ENCODE measurements around the gene NFKB2. TPM values are rescaled to one million over a fixed set of nuclear protein-coding genes. Genes with fewer than 3 reads are reported as not detected.

The NFKB2 gene
- 11.5 and 27.5 TPM in 2 replicates for total RNA-seq

DNA sequence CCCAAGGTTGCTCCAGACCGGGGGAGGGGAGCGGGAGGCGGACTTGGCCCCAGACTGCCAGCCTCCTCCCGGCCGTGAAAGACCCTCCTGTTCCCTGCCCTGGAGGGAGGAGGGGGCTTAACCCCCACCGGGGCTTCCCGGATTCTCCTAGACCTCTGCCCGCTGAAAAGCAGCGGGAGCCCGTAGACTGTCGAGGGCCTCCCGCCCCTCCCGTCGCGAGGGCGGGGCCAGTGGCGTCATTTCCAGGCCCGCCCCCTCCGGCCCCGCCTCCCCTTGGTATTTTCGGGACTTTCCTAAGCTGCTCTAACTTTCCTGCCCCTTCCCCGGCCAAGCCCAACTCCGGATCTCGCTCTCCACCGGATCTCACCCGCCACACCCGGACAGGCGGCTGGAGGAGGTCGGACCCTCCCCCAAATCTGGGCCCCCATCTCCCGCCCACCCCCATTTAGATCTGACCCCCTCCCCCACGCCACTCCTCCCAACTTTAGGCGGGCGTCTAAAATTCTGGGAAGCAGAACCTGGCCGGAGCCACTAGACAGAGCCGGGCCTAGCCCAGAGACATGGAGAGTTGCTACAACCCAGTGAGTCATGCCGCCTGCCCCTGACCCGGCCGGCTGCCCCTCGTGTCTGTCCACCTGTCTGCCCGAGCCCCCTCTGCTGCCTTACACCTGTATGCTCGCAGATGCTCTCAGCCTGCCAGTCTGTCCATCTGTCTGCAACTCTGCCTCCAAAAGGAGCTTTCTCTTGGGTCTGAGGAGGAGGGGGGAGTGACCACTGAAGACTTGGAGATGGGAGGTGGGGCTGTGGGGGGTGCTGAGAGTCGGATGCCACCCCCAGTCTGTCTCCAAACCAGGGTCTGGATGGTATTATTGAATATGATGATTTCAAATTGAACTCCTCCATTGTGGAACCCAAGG is at the start of gene NFKB2:
TSS of gene NFKB2 (plus strand) at position 306 of the 917 bp plus-strand sequence. CDS start at position 561, 255 bp downstream.

DNA sequence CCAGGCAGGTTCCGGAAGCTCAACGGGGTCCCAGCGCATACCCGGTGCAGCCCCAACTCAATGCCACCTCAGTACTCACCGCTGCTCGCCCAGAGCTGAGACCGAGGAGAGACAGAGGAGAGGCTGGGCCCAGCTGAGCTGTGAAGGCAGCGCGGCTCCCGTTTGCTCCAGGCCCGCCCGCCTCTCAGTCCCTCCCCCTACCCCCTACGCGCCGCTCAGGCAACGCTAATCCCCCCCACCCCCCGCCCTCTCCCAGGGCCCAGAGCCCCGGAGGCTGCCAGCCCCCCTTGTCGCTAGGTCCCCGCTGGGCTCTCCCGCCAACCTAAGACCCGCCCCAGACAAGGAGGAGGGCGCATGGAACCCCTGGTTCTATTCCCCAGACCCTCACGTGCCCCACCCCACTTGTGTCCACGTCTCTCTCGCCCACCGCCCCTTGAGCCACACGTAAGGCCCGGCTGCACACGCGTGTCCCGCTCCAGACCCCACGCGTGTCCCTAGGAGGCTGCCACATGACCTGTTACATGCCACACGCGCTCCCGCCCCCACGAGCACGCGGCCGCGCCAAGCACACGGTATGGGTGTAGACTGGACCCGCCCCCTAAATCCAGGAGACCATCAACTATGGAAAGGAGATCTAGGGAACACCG is 23.2 kb downstream of the NFKB2 start, which contains the start of gene PSD:
TSS of gene PSD (minus strand) at position 164 of the 647 bp plus-strand sequence. CDS start 1,747 bp downstream, outside the sequence.

DNA sequence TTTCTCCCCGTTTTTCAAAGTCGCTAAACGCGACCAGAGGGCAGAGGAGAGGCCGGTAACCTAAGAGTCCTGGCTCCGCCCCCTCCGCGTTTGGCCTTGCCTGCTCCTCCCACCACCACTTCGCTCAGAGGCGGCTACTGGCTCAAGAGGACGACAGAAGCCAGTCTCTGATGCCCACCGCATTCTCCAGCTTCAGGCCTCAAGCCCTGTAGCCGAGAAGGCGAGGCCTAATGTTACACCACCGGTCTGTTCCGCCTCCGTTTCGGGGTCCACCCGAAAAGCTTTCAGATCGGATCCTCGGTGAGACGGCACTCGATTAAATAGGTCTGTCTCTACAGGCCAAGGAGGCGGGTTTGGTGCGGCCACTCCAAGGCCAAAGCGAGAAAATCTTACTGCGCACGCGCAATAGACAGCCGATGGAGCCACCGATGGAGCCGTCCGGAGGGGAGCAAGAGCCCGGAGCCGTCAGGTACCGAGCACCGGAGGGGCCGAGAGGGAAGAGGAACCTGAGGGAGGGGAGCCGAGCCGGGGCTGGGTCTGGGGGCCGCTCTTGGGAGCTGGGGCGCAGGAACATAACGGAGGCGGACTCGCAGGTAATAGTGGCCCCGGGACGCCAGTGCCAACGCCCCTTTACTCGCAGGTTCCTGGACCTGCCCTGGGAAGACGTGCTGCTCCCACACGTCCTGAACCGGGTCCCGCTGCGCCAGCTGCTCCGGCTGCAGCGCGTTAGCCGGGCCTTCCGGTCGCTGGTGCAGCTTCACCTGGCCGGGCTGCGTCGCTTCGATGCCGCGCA is 25.4 kb downstream of the NFKB2 start, which contains the start of gene FBXL15:
TSS of gene FBXL15 (plus strand) at position 123 of the 793 bp plus-strand sequence. CDS start at position 417, 294 bp downstream.

DNA sequence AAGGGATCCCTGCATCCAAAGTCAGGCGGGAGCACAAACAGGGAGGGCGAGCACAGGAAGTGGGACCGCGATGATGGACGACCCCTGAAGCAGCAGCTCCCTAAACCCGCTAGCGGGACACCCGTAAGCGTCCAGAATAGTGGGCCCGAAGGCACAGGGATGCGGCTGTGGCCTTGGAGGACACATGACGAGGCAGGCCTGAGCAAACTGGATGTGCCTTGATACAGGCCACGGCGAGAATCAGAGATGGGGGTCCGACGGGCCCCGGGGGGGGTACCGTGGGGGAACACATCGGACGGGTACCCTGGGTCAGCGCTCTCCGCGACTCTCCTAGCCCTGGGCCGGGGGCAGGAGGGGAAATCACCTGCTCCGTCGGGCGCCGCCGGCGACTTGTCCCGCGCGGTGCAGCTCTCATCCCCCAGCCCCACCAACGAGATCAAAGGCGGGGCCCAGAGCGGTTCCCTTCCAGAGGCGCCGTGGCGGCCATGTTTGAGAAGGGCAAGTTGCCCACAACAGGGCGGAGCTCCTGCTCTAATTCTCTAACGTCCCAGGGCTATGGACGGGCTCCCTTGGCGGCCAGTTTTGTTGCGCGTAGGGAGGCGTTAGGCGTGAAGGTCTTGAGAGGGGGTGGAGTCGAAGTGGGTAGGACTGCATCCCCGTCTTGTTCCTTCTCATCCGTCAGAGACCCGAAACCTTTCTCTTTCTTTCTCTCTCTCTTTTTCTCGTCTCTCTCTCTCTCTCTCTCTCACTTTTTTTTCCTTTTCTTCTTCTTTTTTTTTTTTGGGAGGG is 36.9 kb downstream of the NFKB2 start, which contains the start of gene CUEDC2:
TSS of gene CUEDC2 (minus strand) at position 413 of the 789 bp plus-strand sequence. CDS start 7,386 bp downstream, outside the sequence.

DNA sequence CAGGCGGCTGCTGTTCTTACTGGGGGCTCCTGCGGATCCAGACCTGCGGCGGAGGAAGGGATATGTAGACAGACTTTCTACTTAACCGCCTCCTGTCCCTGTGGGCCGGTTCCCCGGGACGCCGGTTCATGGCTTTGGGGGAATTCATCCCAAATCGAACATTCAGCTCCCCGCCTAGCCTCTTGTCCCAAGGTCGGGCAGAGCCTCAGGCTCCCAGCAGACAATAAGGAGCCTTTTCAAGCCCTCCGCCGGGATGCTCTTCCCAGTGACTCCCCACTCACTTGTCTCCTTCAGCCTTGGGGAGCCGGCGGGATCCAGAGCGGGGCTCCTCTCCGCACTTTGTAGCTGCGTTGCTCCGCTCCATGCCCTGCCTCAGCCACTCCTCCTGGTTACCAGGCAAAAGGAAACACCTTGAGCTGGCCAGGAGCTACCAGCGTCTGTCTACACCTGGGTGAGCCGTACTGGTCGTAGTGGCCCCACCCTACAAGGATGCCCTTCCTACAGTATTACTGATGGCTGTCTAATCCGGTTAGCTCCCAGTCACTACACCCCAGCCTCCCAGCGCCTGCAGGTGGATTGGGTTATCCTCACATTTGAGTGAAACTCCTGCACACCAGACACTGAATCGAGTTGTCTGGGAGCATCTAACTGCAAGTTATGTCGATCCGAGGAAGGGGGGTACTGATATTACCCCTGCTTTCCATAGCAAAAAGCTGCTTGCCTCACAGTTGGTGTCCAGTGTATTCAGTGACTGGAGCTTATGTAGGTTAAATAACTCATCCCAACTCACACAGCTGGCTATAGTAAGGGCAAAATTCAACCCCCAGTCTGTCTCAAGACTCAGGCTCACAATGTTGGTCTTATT is 55.8 kb downstream of the NFKB2 start, which contains the start of gene C10orf95:
TSS of gene C10orf95 (minus strand) at position 439 of the 865 bp plus-strand sequence. CDS start 450 bp downstream, outside the sequence.

Other genes with a start within 250 kb of the NFKB2 start
- gene NOLC1, start 243.3 kb upstream of the NFKB2 start, total RNA-seq: 25.9 and 28.4 TPM in 2 replicates
- gene ELOVL3, start 169.4 kb upstream of the NFKB2 start, total RNA-seq: 0.83 TPM in 1 of 2 replicates, not detected in the other
- 0.17 TPM in 1 of 2 replicates, not detected in the other for gene PITX3, start 154.2 kb upstream of the NFKB2 start, total RNA-seq
- 39.6 and 43.0 TPM in 2 replicates for gene GBF1, start 150.2 kb upstream of the NFKB2 start, total RNA-seq
- 0.73 and 20.2 TPM in 2 replicates for gene PSD, start 23.1 kb downstream of the NFKB2 start, total RNA-seq
- gene FBXL15, start 25.1 kb downstream of the NFKB2 start, total RNA-seq: 12.5 and 14.1 TPM in 2 replicates
- gene CUEDC2, start 36.9 kb downstream of the NFKB2 start, total RNA-seq: 78.4 and 86.2 TPM in 2 replicates
- gene C10orf95, start 55.8 kb downstream of the NFKB2 start, total RNA-seq: not detected in 2 replicates
- 171 and 174 TPM in 2 replicates for gene ACTR1A, start 107.0 kb downstream of the NFKB2 start, total RNA-seq
- gene SUFU, start 108.3 kb downstream of the NFKB2 start, total RNA-seq: 6.3 and 7.4 TPM in 2 replicates
- gene TRIM8, start 248.8 kb downstream of the NFKB2 start, total RNA-seq: 85.8 and 101 TPM in 2 replicates

All from smooth muscle cell of trachea (primary cell).